Astrocyte (in vitro differentiated cells and primary cell): ENCODE data around the gene QARS1. TPM values are rescaled to one million over a fixed set of nuclear protein-coding genes. Genes with fewer than 3 reads are reported as not detected.

Experiments used
- DNase-seq: peaks from one replicate; pipeline ENCODE4 v3.0.0-alpha.2; 2010; ENCODE audit warnings: low read depth
- FAIRE-seq: peaks from 2 replicates; lab custom pipeline; 2011; peaks lifted over from hg19 to GRCh38; lab: Jason Lieb, UNC
- H2AFZ ChIP-seq: 2 replicates; pipeline ENCODE4 v1.6.0; 2012; ENCODE audit warnings: low read depth, low read length, inconsistent platforms
- H3K27ac ChIP-seq: 2 replicates; pipeline ENCODE4 v1.5.1; 2011; ENCODE audit warnings: low read depth, low read length, inconsistent platforms
- H3K27me3 ChIP-seq: 2 replicates; pipeline ENCODE4 v1.6.0; 2011; ENCODE audit warnings: low read length, inconsistent platforms; ENCODE audit not compliant: insufficient read depth
- H3K36me3 ChIP-seq: 2 replicates; pipeline ENCODE4 v1.5.1; 2011; ENCODE audit warnings: low read length, inconsistent platforms; ENCODE audit not compliant: insufficient read depth
- H3K4me1 ChIP-seq: 2 replicates; pipeline ENCODE4 v1.5.1; 2011; ENCODE audit warnings: low read length, inconsistent platforms; ENCODE audit not compliant: insufficient read depth
- H3K4me2 ChIP-seq: 2 replicates; pipeline ENCODE4 v1.6.0; 2012; ENCODE audit warnings: low read length, inconsistent platforms
- H3K4me3 ChIP-seq: 2 replicates; pipeline ENCODE4 v1.5.1; 2011; ENCODE audit warnings: low read depth, mild to moderate bottlenecking, low read length, inconsistent platforms; ENCODE audit not compliant: insufficient read depth
- H3K79me2 ChIP-seq: 2 replicates; pipeline ENCODE4 v1.6.0; 2012; ENCODE audit warnings: mild to moderate bottlenecking, low read length, inconsistent platforms; ENCODE audit not compliant: insufficient read depth
- H3K9ac ChIP-seq: 2 replicates; pipeline ENCODE4 v1.6.0; 2012; ENCODE audit warnings: mild to moderate bottlenecking, low read length, inconsistent platforms
- H3K9me3 ChIP-seq: 2 replicates; pipeline ENCODE4 v1.5.1; 2012; ENCODE audit warnings: low read depth, mild to moderate bottlenecking, low read length, inconsistent platforms; ENCODE audit not compliant: insufficient read depth
- H4K20me1 ChIP-seq: 2 replicates; pipeline ENCODE4 v1.6.0; 2012; ENCODE audit warnings: low read length, inconsistent platforms; ENCODE audit not compliant: insufficient read depth
- H3K27ac Mint-ChIP-seq: one replicate; pipeline ENCODE4 v1.8.0; 2021; ENCODE audit warnings: mild to moderate bottlenecking, mixed read lengths; ENCODE audit not compliant: unreplicated experiment
- H3K27me3 Mint-ChIP-seq: one replicate; pipeline ENCODE4 v1.8.0; 2021; ENCODE audit warnings: low read depth, mixed read lengths; ENCODE audit not compliant: unreplicated experiment
- H3K36me3 Mint-ChIP-seq: one replicate; pipeline ENCODE4 v1.8.0; 2021; ENCODE audit warnings: low read depth, mixed read lengths; ENCODE audit not compliant: unreplicated experiment
- H3K4me1 Mint-ChIP-seq: one replicate; pipeline ENCODE4 v1.8.0; 2021; ENCODE audit warnings: low read depth, mixed read lengths; ENCODE audit not compliant: unreplicated experiment
- H3K4me3 Mint-ChIP-seq: one replicate; pipeline ENCODE4 v1.8.0; 2021; ENCODE audit warnings: mild to moderate bottlenecking, moderate library complexity, mixed read lengths; ENCODE audit not compliant: unreplicated experiment
- H3K9me3 Mint-ChIP-seq: one replicate; pipeline ENCODE4 v1.8.0; 2021; ENCODE audit warnings: mild to moderate bottlenecking, mixed read lengths; ENCODE audit not compliant: unreplicated experiment
- EZH2 ChIP-seq: IDR thresholded peaks from 2 replicates; pipeline ENCODE4 v1.6.1; 2012; ENCODE audit warnings: mild to moderate bottlenecking, low read length, inconsistent platforms; ENCODE audit not compliant: insufficient read depth
- total RNA-seq: library from RNA; stranded (reverse); gene quantifications from 2 replicates; pipeline ENCODE4 v1.2.1, GENCODE V29; 2021
- TF ChIP-seq, protein P1 (sequence below): IDR thresholded peaks from 2 replicates; pipeline ENCODE4 v1.5.1; 2011; ENCODE audit warnings: low read depth, mild to moderate bottlenecking, inconsistent platforms, low read length, moderate library complexity; ENCODE audit not compliant: insufficient read depth

The QARS1 gene
- total RNA-seq, 1 donor from 2014 or later: 189 TPM

DNA sequence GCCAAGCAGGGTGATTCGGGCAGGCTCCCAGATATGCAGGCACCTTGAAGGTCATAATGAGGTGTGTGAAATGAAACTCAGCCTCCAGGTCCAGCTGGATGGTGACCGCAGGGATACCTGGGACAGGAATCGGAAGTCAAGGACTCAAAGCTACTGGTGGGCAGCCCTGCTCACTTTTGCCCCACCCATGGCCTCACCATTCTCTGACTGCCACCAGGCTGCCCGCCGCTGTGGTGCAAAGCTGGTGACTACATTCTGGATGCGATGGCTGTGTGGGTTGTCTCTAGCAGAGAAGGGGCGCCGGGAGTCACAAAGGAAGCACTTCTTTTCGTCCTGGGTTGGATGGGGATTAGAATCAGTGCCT, 27.5 kb upstream of the QARS1 start:
- peak overlapping the region; percentile 97 for H3K9ac ChIP-seq
- peak overlapping the region; percentile 34 for H3K27ac Mint-ChIP-seq
- FAIRE-seq (no peak), DNase-seq (no peak)
- peaks cover 10% of the 10 kb centered on the region for H3K4me1 Mint-ChIP-seq
- no peaks in the 10 kb centered on the region for H3K27me3 Mint-ChIP-seq
- H4K20me1 ChIP-seq: peaks cover 44% of the 10 kb centered on the region
- H3K4me1 ChIP-seq: peaks cover 22% of the 10 kb centered on the region
- H3K36me3 Mint-ChIP-seq: peaks cover 18% of the 10 kb centered on the region
- H3K4me3 ChIP-seq: peak overlapping the region; percentile 97
- H3K27ac ChIP-seq: peak overlapping the region; percentile 78
- no peaks in the 10 kb centered on the region for H3K9me3 Mint-ChIP-seq
- peaks cover 50% of the 10 kb centered on the region for H3K79me2 ChIP-seq
- H3K4me2 ChIP-seq: peak overlapping the region; percentile 99
- TF ChIP-seq, protein P1, sequence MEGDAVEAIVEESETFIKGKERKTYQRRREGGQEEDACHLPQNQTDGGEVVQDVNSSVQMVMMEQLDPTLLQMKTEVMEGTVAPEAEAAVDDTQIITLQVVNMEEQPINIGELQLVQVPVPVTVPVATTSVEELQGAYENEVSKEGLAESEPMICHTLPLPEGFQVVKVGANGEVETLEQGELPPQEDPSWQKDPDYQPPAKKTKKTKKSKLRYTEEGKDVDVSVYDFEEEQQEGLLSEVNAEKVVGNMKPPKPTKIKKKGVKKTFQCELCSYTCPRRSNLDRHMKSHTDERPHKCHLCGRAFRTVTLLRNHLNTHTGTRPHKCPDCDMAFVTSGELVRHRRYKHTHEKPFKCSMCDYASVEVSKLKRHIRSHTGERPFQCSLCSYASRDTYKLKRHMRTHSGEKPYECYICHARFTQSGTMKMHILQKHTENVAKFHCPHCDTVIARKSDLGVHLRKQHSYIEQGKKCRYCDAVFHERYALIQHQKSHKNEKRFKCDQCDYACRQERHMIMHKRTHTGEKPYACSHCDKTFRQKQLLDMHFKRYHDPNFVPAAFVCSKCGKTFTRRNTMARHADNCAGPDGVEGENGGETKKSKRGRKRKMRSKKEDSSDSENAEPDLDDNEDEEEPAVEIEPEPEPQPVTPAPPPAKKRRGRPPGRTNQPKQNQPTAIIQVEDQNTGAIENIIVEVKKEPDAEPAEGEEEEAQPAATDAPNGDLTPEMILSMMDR: no peak
- no peak for TF ChIP-seq EZH2
- peaks cover 11% of the 10 kb centered on the region for H3K36me3 ChIP-seq
- peak overlapping the region; percentile 90 for H3K4me3 Mint-ChIP-seq
- peak overlapping the region; percentile 95 for H2AFZ ChIP-seq
- no peaks in the 10 kb centered on the region for H3K9me3 ChIP-seq
- H3K27me3 ChIP-seq: no peaks in the 10 kb centered on the region

GRCh38 chr3:49131576-49131975, 27.0 kb upstream of the QARS1 start:
- DNase-seq (no peak), FAIRE-seq (no peak)
- Histone ChIP-seq H3K27ac (no peak overlapping the region), H3K4me1 (peaks cover 22% of the 10 kb centered on the region), H3K27me3 (no peaks in the 10 kb centered on the region), H4K20me1 (peaks cover 46% of the 10 kb centered on the region), H3K4me3 (peak overlapping the region; percentile 97), H3K79me2 (peaks cover 50% of the 10 kb centered on the region), H2AFZ (no peak overlapping the region), H3K9ac (peak overlapping the region; percentile 97), H3K36me3 (peaks cover 15% of the 10 kb centered on the region), H3K4me2 (peak overlapping the region; percentile 99), H3K9me3 (no peaks in the 10 kb centered on the region)
- Mint-ChIP-seq H3K36me3 (peaks cover 18% of the 10 kb centered on the region), H3K4me1 (peaks cover 10% of the 10 kb centered on the region), H3K9me3 (no peaks in the 10 kb centered on the region), H3K27me3 (no peaks in the 10 kb centered on the region), H3K4me3 (peak overlapping the region; percentile 90), H3K27ac (peak overlapping the region; percentile 85)
- TF ChIP-seq, protein P1: no peak
- no peak for TF ChIP-seq EZH2

DNA sequence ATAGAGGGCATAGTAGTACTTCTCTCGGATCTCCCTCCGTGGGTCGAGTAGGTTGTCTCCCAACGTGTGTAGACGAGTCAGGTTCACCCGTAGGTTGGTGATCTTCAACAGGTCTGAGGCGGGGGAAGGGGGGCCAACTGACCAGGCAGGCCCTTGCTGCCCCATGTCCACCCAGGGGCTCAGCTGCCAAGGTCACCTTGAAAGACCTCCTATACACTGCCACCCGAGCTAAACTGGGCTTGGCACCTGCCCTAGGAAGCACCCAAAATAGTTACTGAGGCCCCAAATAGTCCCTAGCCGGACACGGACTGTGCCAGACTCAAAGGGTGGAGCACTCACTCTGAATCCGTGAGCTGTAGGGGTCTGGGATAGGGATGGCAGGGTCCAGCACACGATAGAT, 26.5 kb upstream of the QARS1 start:
- H3K4me1 ChIP-seq: peaks cover 22% of the 10 kb centered on the region
- peaks cover 52% of the 10 kb centered on the region for H4K20me1 ChIP-seq
- peak overlapping the region; percentile 99 for H3K4me2 ChIP-seq
- H3K36me3 Mint-ChIP-seq: peaks cover 18% of the 10 kb centered on the region
- no peaks in the 10 kb centered on the region for H3K27me3 ChIP-seq
- peak overlapping the region; percentile 90 for H3K4me3 Mint-ChIP-seq
- no peaks in the 10 kb centered on the region for H3K9me3 ChIP-seq
- H3K9me3 Mint-ChIP-seq: no peaks in the 10 kb centered on the region
- DNase-seq (no peak), FAIRE-seq (no peak)
- no peaks in the 10 kb centered on the region for H3K27me3 Mint-ChIP-seq
- TF ChIP-seq EZH2: no peak
- TF ChIP-seq, protein P1: no peak
- H3K4me3 ChIP-seq: no peak overlapping the region
- no peak overlapping the region for H3K27ac ChIP-seq
- peak overlapping the region; percentile 41 for H3K27ac Mint-ChIP-seq
- H3K9ac ChIP-seq: peak overlapping the region; percentile 97
- peaks cover 10% of the 10 kb centered on the region for H3K4me1 Mint-ChIP-seq
- peaks cover 19% of the 10 kb centered on the region for H3K36me3 ChIP-seq
- no peak overlapping the region for H2AFZ ChIP-seq
- H3K79me2 ChIP-seq: peaks cover 50% of the 10 kb centered on the region
